ENCODE results near the gene USP3.
"Not testable (repeated sequence)": the region's sequence is repeated elsewhere in the genome, so short reads cannot be mapped to it uniquely, and the experiment has no call there.

USP3 gene

DNA sequence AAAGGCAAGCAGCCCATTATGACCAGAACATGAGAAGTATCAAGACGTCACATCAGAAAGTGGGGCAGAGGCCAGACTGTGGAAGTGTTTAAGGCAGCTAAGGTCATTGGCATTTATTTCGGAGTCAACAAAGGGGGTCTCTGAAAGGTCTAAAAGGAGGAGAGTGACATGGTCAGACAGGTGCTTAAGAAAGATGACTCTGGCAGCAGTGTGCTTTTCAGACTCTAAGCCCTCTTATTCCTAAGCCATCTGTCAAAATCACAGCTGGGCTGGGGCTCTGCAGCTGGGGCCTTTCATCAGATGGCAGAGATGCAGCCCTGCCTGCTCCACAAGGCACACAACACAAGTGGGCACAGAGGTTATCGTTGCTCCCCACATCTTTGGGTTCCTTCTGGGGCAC is 106.8 kb downstream of the USP3 start:
- H3K4me3 ChIP-seq (ENCODE audit: low read depth, low read length), result no peak overlapping the region
- no peak for DNase-seq (ENCODE audit: low read depth, low spot score)
- in situ Hi-C loops (cut with HindIII; ENCODE audit: low sequenced_read_pairs), result no loop called here
- TF ChIP-seq, protein P1, sequence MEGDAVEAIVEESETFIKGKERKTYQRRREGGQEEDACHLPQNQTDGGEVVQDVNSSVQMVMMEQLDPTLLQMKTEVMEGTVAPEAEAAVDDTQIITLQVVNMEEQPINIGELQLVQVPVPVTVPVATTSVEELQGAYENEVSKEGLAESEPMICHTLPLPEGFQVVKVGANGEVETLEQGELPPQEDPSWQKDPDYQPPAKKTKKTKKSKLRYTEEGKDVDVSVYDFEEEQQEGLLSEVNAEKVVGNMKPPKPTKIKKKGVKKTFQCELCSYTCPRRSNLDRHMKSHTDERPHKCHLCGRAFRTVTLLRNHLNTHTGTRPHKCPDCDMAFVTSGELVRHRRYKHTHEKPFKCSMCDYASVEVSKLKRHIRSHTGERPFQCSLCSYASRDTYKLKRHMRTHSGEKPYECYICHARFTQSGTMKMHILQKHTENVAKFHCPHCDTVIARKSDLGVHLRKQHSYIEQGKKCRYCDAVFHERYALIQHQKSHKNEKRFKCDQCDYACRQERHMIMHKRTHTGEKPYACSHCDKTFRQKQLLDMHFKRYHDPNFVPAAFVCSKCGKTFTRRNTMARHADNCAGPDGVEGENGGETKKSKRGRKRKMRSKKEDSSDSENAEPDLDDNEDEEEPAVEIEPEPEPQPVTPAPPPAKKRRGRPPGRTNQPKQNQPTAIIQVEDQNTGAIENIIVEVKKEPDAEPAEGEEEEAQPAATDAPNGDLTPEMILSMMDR (IDR thresholded peaks at IDR 0.05; ENCODE audit: low read depth, low read length), result no peak

DNA sequence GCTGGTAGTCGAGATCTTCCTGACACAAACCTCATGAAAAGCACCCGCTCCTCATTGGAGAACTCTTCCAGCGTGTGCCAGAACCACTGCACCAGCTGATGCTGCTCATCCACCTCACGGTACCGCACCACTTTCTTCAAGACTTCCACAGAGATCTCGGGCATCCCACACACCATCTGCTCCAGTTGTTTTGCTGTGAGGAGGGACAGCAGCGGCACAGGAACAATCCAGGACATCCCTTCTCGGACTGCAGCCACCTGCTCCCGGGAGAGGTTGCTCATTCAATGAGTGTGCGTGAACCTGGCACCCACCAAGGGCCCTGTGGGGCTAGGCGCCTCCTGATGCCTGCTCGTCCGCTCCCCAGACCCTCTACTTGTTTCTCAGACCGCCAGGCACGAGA is 107.9 kb downstream of the USP3 start:
- TF ChIP-seq, protein P1 (IDR thresholded peaks at IDR 0.05; ENCODE audit: low read depth, low read length), result no peak
- no peak overlapping the region for H3K4me3 ChIP-seq (ENCODE audit: low read depth, low read length)
- no peak for DNase-seq (ENCODE audit: low read depth, low spot score)
- in situ Hi-C loops (cut with HindIII; ENCODE audit: low sequenced_read_pairs), result no loop called here

DNA sequence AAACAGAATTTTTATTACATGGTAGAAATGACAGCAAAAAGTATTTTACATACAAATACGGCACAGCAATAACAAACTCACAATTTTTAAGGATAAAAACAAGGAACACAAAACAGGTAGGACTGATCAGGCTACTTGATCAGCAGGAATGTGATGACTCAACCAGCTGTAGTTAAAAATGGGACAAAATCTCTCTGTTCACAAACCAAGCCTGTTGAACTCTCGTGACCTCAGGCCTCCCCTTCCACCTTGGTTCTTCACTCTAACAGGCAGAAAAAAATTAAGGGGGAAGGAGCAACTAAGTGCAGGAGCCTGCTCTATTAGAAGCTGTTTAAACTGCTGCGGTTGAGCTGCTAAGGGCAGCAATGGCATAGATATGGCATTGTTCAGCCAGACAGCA is 111.5 kb downstream of the USP3 start:
- in situ Hi-C loops (cut with HindIII; ENCODE audit: low sequenced_read_pairs), result no loop called here
- TF ChIP-seq, protein P1 (IDR thresholded peaks at IDR 0.05; ENCODE audit: low read depth, low read length), result no peak
- no peak for DNase-seq (ENCODE audit: low read depth, low spot score)
- H3K4me3 ChIP-seq (ENCODE audit: low read depth, low read length), result no peak overlapping the region

DNA sequence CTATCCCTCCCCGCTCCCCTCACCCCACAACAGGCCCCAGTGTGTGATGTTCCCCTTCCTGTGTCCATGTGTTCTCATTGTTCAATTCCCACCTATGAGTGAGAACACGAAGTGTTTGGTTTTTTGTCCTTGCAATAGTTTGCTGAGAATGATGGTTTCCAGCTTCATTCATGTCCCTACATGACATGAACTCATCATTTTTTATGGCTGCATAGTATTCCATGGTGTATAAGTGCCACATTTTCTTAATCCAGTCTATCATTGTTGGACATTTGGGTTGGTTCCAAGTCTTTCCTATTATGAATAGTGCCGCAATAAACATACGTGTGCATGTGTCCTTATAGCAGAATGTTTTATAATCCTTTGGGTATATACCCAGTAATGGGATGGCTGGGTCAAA is 112.8 kb downstream of the USP3 start:
- in situ Hi-C loops (cut with HindIII; ENCODE audit: low sequenced_read_pairs); DNase-seq (ENCODE audit: low read depth, low spot score); H3K4me3 ChIP-seq (ENCODE audit: low read depth, low read length): not testable (repeated sequence)

DNA sequence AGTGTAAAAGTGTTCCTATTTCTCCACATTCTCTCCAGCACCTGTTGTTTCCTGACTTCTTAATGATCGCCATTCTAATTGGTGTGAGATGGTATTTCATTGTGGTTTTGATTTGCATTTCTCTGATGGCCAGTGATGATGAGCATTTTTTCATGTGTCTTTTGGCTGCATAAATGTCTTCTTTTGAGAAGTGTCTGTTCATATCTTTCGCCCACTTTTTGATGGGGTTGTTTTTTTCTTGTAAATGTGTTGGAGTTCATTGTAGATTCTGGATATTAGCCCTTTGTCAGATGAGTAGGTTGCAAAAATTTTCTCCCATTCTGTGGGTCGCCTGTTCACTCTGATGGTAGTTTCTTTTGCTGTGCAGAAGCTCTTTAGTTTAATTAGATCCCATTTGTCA is 113.2 kb downstream of the USP3 start:
- in situ Hi-C loops (cut with HindIII; ENCODE audit: low sequenced_read_pairs); DNase-seq (ENCODE audit: low read depth, low spot score); H3K4me3 ChIP-seq (ENCODE audit: low read depth, low read length): not testable (repeated sequence)

DNA sequence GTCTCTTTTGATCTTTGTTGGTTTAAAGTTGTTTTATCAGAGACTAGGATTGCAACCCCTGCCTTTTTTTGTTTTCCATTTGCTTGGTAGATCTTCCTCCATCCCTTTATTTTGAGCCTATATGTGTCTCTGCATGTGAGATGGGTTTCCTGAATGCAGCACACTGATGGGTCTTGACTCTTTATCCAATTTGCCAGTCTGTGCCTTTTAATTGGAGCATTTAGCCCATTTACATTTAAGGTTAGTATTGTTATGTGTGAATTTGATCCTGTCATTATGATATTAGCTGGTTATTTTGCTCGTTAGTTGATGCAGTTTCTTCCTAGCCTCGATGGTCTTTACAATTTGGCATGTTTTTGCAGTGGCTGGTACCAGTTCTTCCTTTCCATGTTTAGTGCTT is 116.4 kb downstream of the USP3 start:
- DNase-seq (ENCODE audit: low read depth, low spot score); in situ Hi-C loops (cut with HindIII; ENCODE audit: low sequenced_read_pairs); H3K4me3 ChIP-seq (ENCODE audit: low read depth, low read length): not testable (repeated sequence)

DNA sequence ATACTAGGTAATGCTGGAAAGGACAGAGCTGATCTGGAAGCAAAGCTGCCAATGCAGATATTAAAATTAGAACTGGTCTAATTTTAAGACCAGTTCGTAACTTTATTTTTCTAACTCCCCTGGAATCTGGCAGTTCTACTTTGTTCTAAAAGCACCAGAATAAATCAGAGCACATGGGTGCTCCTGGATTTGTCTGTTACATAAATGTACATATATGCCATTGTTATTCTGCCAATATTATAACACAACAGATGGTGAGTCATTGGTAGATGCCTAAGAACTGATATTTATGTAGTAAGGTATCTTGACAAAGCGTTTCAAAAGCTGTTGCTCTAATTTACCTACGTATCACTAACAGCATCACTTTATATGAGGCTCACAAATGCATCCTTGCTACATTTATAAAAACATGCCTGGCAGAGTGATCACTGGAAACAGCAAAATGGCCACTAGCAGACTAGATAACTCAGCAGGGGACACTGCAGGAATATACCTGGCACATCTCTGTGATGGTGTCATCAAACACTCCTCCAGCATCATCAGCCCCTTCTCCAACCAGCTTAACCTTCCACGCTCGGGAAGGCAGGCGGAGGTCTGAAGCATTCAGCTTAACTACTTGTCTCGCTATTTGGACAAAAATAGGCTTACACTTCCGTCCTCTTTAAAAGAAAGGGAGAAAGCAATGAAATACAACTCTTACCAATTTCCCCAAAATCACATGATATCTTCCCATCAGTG is 119.0 kb downstream of the USP3 start:
- in situ Hi-C loops (cut with HindIII; ENCODE audit: low sequenced_read_pairs), result no loop called here
- no peak for DNase-seq (ENCODE audit: low read depth, low spot score)
- no peak overlapping the region for H3K4me3 ChIP-seq (ENCODE audit: low read depth, low read length)
- TF ChIP-seq, protein P1 (IDR thresholded peaks at IDR 0.05; ENCODE audit: low read depth, low read length), result no peak

DNA sequence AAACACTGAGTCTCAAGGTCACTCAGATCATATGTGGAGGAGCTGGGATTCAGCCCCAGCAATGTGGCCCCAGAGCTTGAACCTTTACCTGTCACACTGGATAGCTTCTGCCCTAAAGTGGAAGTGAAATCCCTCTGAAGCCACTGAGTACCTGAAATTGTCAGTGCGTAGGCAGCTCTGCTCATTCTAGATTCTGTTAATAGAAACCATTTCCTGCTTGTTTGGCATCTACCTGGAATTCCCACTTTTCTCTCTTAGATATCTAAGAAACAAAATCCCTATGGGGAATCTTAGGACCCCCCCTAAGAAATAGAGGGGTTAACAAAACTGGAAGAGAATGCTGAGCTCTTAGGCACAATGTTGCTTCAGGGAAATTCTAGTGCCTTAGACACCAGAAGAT is 122.6 kb downstream of the USP3 start:
- no peak overlapping the region for H3K4me3 ChIP-seq (ENCODE audit: low read depth, low read length)
- no peak for DNase-seq (ENCODE audit: low read depth, low spot score)
- in situ Hi-C loops (cut with HindIII; ENCODE audit: low sequenced_read_pairs), result no loop called here
- TF ChIP-seq, protein P1 (IDR thresholded peaks at IDR 0.05; ENCODE audit: low read depth, low read length), result no peak

All from astrocyte of the spinal cord (primary cell).